ENCODE results near the gene CNOT8. TPM values are rescaled to one million over a fixed set of nuclear protein-coding genes. Genes with fewer than 3 reads are reported as not detected.

The CNOT8 gene
- total and polyA plus RNA-seq, 9 of the 15 experiments (the other 6 are each of a cell fraction or from before 2014, with no cell fraction given) = 15.2 to 68.9 (median 52.1) TPM

- TF ChIP-seq RREB1 (CRISPR knock-in tag; IDR thresholded peaks at IDR 0.05) (0 out of 2 replicates have a peak, but pooled peaks have one; percentile 10), ZBED1 (IDR thresholded peaks at IDR 0.05) (no peak), CBFB (CRISPR knock-in tag; IDR thresholded peaks at IDR 0.05) (no peak), SIX5 (IDR thresholded peaks at IDR 0.05; ENCODE audit: borderline replicate concordance in 1 of 2, insufficient read depth in 1 of 2, low read depth in 1 of 2, low read length in 2 of 2) (no peak), TBP (optimal IDR thresholded peaks at IDR 0.05; ENCODE audit: low read depth, low read length) (peak; percentile 47), RERE (CRISPR knock-in tag; IDR thresholded peaks at IDR 0.05; ENCODE audit: borderline replicate concordance) (no peak), TCFL5 (CRISPR knock-in tag; conservative IDR thresholded peaks at IDR 0.05) (no peak), CBX3 (IDR thresholded peaks at IDR 0.05; ENCODE audit: borderline replicate concordance in 1 of 2, low read length in 2 of 2) (no peak; a peak in 1 of 3 replicates), RBBP5 (IDR thresholded peaks at IDR 0.05; ENCODE audit: borderline replicate concordance, insufficient read depth, low read length, poor library complexity, severe bottlenecking) (no peak), KAT7 (CRISPR knock-in tag; IDR thresholded peaks at IDR 0.05; ENCODE audit: borderline replicate concordance) (0 out of 2 replicates have a peak, but pooled peaks have one; percentile 2), TFE3 (CRISPR knock-in tag; IDR thresholded peaks at IDR 0.05) (no peak), SMAD1 (IDR thresholded peaks at IDR 0.05; ENCODE audit: low read depth, low read length, partially characterized antibody) (no peak), ZNF75A (CRISPR knock-in tag; IDR thresholded peaks at IDR 0.05) (no peak), ZNF41 (CRISPR knock-in tag; conservative IDR thresholded peaks at IDR 0.05) (no peak)
Measured at GRCh38 chr5:154857530-154858296, 714 bp upstream of the CNOT8 start (continued).
